SJSA1 (cell line): ENCODE measurements around the gene SLC35A1. TPM values are rescaled to one million over a fixed set of nuclear protein-coding genes. Genes with fewer than 3 reads are reported as not detected.

ENCODE experiments used
- DNase-seq, 2 experiments: peaks; one replicate each; pipeline ENCODE4 v3.0.0-alpha.2; 2015 to 2020; ENCODE audit warnings: low spot score in 2 of 2, low read depth in 1 of 2
- H3K27ac ChIP-seq: fragments of 250-450 bp; sonication (Bioruptor Pico); 2 replicates; pipeline ENCODE4 v1.5.1; 2020; ENCODE audit warnings: mild to moderate bottlenecking, moderate library complexity
- H3K27me3 ChIP-seq: fragments of 250-450 bp; sonication (Bioruptor Pico); replicated peaks from 2 replicates; pipeline ENCODE4 v1.5.1; 2020; ENCODE audit warnings: mild to moderate bottlenecking, moderate library complexity
- H3K36me3 ChIP-seq: fragments of 250-450 bp; sonication (Bioruptor Pico); 2 replicates; pipeline ENCODE4 v1.5.1; 2020; ENCODE audit warnings: mild to moderate bottlenecking
- H3K4me1 ChIP-seq: fragments of 250-450 bp; sonication (Bioruptor Pico); replicated peaks from 2 replicates; pipeline ENCODE4 v1.6.1; 2021; ENCODE audit warnings: mild to moderate bottlenecking
- H3K4me3 ChIP-seq: fragments of 250-450 bp; sonication (Bioruptor Pico); 2 replicates; pipeline ENCODE4 v1.5.1; 2020; ENCODE audit warnings: mild to moderate bottlenecking
- H3K9me3 ChIP-seq: fragments of 250-450 bp; sonication (Bioruptor Pico); replicated peaks from 2 replicates; pipeline ENCODE4 v1.5.1; 2020; ENCODE audit warnings: mild to moderate bottlenecking
- total RNA-seq: library from RNA; depleted of rRNA; stranded (reverse); fragments of >200 nt; shearing (Covaris generic); gene quantifications from 2 replicates; pipeline ENCODE4 v1.2.3, GENCODE V29; 2014; rRNA removed

The SLC35A1 gene
- total RNA-seq, 1 experiment from 2014 or later = 27.8 TPM

DNA sequence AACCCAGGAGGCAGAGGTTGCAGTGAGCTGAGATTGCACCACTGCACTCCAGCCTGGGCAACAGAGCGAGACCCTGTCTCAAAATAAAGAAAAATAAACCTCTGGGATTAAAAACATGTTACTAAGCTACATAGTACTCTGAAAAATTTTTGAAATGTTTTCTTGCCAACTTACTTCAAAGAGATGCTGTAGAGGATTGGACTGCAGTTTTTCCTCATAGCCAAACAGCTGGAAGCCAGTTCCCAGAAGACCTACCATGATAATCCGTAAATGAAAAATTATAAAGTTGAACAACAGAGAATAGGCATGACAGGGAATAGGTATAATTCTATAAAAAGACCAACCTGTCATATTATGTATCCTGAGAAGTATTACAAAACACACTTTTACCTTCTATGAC is 69.0 kb downstream of the SLC35A1 start:
- H3K4me1 ChIP-seq = no peaks in the 10 kb centered on the region
- H3K27ac ChIP-seq = no peak overlapping the region
- H3K4me3 ChIP-seq = no peak overlapping the region
- no peaks in the 10 kb centered on the region for H3K9me3 ChIP-seq
- no peaks in the 10 kb centered on the region for H3K27me3 ChIP-seq
- no peak for DNase-seq
- H3K36me3 ChIP-seq = peaks cover 66% of the 10 kb centered on the region

DNA sequence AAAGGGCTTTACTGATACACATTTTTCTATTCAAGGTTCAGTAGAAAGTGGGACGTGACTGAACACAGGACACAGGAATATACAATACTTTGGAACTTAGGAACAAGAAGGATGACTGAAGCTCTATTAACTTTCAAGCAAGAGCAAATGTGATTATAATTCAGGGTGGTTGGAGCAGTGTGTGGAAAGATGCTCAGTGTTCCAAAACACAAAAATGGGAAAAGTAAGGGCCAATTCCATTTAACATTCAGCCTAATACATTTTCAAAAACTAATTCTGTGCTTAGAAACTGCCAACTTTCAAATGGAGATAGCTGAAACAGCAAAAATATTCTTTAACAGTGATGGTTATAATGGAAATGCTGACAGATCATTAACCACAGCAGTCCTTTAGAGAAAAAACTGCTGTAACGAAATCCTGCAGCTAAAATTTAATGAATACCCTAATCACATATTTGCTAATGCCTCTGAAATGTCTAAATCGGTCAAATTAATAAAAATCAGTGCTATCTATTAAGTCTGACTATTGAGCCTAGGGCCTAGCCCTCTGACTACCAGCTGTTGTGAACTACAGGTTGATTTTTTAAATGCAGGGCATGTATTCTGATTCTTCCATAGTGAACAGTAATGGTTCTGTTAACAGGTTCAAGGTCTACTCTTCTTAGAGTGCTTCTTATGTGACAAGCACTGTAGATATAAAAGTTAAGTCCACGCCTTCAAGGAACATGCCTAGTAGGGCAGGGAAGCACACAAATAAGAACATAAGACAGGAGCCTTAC is 71.1 kb downstream of the SLC35A1 start:
- no peaks in the 10 kb centered on the region for H3K9me3 ChIP-seq
- no peaks in the 10 kb centered on the region for H3K4me1 ChIP-seq
- H3K27me3 ChIP-seq = no peaks in the 10 kb centered on the region
- no peak overlapping the region for H3K4me3 ChIP-seq
- no peak overlapping the region for H3K27ac ChIP-seq
- H3K36me3 ChIP-seq = peaks cover 81% of the 10 kb centered on the region
- no peak for DNase-seq

DNA sequence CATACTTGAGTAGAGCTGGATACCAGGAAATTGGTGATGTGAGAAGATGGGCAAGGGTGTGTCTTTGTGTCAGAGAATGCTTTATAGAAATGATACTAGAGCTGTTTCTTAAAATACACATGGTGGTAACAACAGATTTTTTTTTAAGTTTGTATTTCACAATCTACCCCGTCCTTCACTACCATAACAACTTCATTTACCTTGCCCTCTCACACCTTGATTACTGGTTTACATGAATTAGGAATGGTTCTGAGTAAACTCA is 71.6 kb downstream of the SLC35A1 start:
- Histone ChIP-seq H3K27ac (no peak overlapping the region), H3K9me3 (no peaks in the 10 kb centered on the region), H3K4me3 (no peak overlapping the region), H3K36me3 (peaks cover 80% of the 10 kb centered on the region), H3K4me1 (no peaks in the 10 kb centered on the region), H3K27me3 (no peaks in the 10 kb centered on the region)
- DNase-seq = no peak

DNA sequence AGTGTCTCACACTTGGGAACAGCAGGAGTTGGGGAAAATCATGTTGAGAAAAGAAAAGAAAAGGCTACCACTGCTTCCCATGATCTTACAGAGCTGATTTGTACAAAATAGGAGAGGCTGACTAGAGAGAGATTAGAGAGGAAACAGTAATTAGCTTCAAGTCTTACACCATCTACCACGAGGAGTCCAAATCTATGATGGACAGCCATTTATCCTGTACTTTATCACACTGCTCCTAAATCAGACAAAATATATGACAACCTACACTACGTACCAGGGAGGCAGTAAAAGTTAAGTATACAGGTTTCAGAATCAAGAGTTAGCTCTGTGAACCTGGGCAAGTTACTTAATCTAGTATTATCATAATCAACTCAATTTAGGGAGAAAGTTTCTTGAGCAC is 79.0 kb downstream of the SLC35A1 start:
- H3K27me3 ChIP-seq = no peaks in the 10 kb centered on the region

GRCh38 chr6:87553159-87553765 is 80.5 kb downstream of the SLC35A1 start:
- no peak for DNase-seq

More for the DNA sequence above, 79.0 kb downstream of the SLC35A1 start:
- H3K4me3 ChIP-seq = no peak overlapping the region
- H3K36me3 ChIP-seq = peaks cover 62% of the 10 kb centered on the region
- no peak overlapping the region for H3K27ac ChIP-seq
- H3K4me1 ChIP-seq = no peaks in the 10 kb centered on the region
- no peak for DNase-seq
- no peaks in the 10 kb centered on the region for H3K9me3 ChIP-seq

GRCh38 chr6:87555506-87555905 is 82.7 kb downstream of the SLC35A1 start:
- no peak for DNase-seq
- no peak overlapping the region for H3K4me3 ChIP-seq
- peaks cover 11% of the 10 kb centered on the region for H3K4me1 ChIP-seq
- H3K27me3 ChIP-seq = no peaks in the 10 kb centered on the region
- H3K36me3 ChIP-seq = peaks cover 58% of the 10 kb centered on the region
- H3K9me3 ChIP-seq = no peaks in the 10 kb centered on the region
- H3K27ac ChIP-seq = no peak overlapping the region

More at GRCh38 chr6:87553159-87553765, 80.5 kb downstream of the SLC35A1 start:
- no peaks in the 10 kb centered on the region for H3K27me3 ChIP-seq
- peaks cover 65% of the 10 kb centered on the region for H3K36me3 ChIP-seq
- H3K27ac ChIP-seq = no peak overlapping the region
- no peaks in the 10 kb centered on the region for H3K9me3 ChIP-seq
- peaks cover 4% of the 10 kb centered on the region for H3K4me1 ChIP-seq
- H3K4me3 ChIP-seq = no peak overlapping the region

- Histone ChIP-seq H3K27me3 (no peaks in the 10 kb centered on the region), H3K4me3 (no peak overlapping the region), H3K27ac (peak overlapping the region; percentile 27), H3K9me3 (no peaks in the 10 kb centered on the region), H3K4me1 (peaks cover 16% of the 10 kb centered on the region), H3K36me3 (peaks cover 64% of the 10 kb centered on the region)
- DNase-seq = peak in 1 of 2 experiments; percentile 69
Measured at GRCh38 chr6:87558446-87558845, 85.7 kb downstream of the SLC35A1 start.

GRCh38 chr6:87561017-87561416 is 88.2 kb downstream of the SLC35A1 start:
- H3K36me3 ChIP-seq = peaks cover 52% of the 10 kb centered on the region
- H3K4me3 ChIP-seq = no peak overlapping the region
- H3K4me1 ChIP-seq = peaks cover 16% of the 10 kb centered on the region
- no peak overlapping the region for H3K27ac ChIP-seq
- DNase-seq = no peak
- H3K27me3 ChIP-seq = no peaks in the 10 kb centered on the region
- H3K9me3 ChIP-seq = no peaks in the 10 kb centered on the region

Other genes with a start within 250 kb of the SLC35A1 start
- gene SMIM8, start 150.4 kb upstream of the SLC35A1 start, total RNA-seq = 4.9 and 5.1 TPM in 2 replicates
- not detected in 2 replicates for gene GJB7, start 143.7 kb upstream of the SLC35A1 start, total RNA-seq
- gene C6orf163, start 128.2 kb upstream of the SLC35A1 start, total RNA-seq = 0.39 and 0.88 TPM in 2 replicates
- gene CFAP206, start 65.0 kb upstream of the SLC35A1 start, total RNA-seq = not detected in 2 replicates
- gene RARS2, start 117.0 kb downstream of the SLC35A1 start, total RNA-seq = 50.4 and 51.4 TPM in 2 replicates
- gene ORC3, start 117.2 kb downstream of the SLC35A1 start, total RNA-seq = 35.3 and 60.4 TPM in 2 replicates
- gene AKIRIN2, start 229.3 kb downstream of the SLC35A1 start, total RNA-seq = 16.1 and 28.3 TPM in 2 replicates